Measurements from ENCODE around the gene TMEM39B. TPM values are rescaled to one million over a fixed set of nuclear protein-coding genes. Genes with fewer than 3 reads are reported as not detected.
"Not testable (repeated sequence)": the region's sequence is repeated elsewhere in the genome, so short reads cannot be mapped to it uniquely, and the experiment has no call there.

Gene TMEM39B
- total and polyA plus RNA-seq, 2 experiments from 2014 or later = 4.6 to 5.1 TPM

GRCh38 chr1:32060914-32061313 lies 11.8 kb upstream of the TMEM39B start:
- H3K9me3 ChIP-seq (ENCODE audit: low read depth) = no peaks in the 10 kb centered on the region
- H3K27me3 ChIP-seq = no peaks in the 10 kb centered on the region
- H3K4me3 ChIP-seq = no peak overlapping the region
- H3K27ac ChIP-seq = peak overlapping the region; percentile 69
- H3K36me3 ChIP-seq = peaks cover 32% of the 10 kb centered on the region
- no peak for DNase-seq (ENCODE audit: low read depth in 1 of 2, low spot score in 1 of 2)
- TF ChIP-seq, protein P1, sequence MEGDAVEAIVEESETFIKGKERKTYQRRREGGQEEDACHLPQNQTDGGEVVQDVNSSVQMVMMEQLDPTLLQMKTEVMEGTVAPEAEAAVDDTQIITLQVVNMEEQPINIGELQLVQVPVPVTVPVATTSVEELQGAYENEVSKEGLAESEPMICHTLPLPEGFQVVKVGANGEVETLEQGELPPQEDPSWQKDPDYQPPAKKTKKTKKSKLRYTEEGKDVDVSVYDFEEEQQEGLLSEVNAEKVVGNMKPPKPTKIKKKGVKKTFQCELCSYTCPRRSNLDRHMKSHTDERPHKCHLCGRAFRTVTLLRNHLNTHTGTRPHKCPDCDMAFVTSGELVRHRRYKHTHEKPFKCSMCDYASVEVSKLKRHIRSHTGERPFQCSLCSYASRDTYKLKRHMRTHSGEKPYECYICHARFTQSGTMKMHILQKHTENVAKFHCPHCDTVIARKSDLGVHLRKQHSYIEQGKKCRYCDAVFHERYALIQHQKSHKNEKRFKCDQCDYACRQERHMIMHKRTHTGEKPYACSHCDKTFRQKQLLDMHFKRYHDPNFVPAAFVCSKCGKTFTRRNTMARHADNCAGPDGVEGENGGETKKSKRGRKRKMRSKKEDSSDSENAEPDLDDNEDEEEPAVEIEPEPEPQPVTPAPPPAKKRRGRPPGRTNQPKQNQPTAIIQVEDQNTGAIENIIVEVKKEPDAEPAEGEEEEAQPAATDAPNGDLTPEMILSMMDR (IDR thresholded peaks at IDR 0.05; ENCODE audit: low read depth, low read length) = no peak
- peaks cover 12% of the 10 kb centered on the region for H3K4me1 ChIP-seq (ENCODE audit: low read depth)

GRCh38 chr1:32062867-32063230 lies 9.9 kb upstream of the TMEM39B start:
- Histone ChIP-seq H3K9me3 (ENCODE audit: low read depth) (no peaks in the 10 kb centered on the region), H3K4me3 (no peak overlapping the region), H3K27ac (peak overlapping the region; percentile 93), H3K27me3 (no peaks in the 10 kb centered on the region), H3K36me3 (peaks cover 21% of the 10 kb centered on the region), H3K4me1 (ENCODE audit: low read depth) (peaks cover 12% of the 10 kb centered on the region)
- no peak for DNase-seq (ENCODE audit: low read depth in 1 of 2, low spot score in 1 of 2)
- TF ChIP-seq, protein P1 (IDR thresholded peaks at IDR 0.05; ENCODE audit: low read depth, low read length) = no peak

- H3K4me3 ChIP-seq = no peak overlapping the region
- peaks cover 12% of the 10 kb centered on the region for H3K4me1 ChIP-seq (ENCODE audit: low read depth)
- no peaks in the 10 kb centered on the region for H3K27me3 ChIP-seq
- TF ChIP-seq, protein P1 (IDR thresholded peaks at IDR 0.05; ENCODE audit: low read depth, low read length) = peak; percentile 54
- peak overlapping the region; percentile 93 for H3K27ac ChIP-seq
- no peaks in the 10 kb centered on the region for H3K9me3 ChIP-seq (ENCODE audit: low read depth)
- peak; percentile 55 to 75 for DNase-seq (ENCODE audit: low read depth in 1 of 2, low spot score in 1 of 2)
- H3K36me3 ChIP-seq = peaks cover 21% of the 10 kb centered on the region
Observed at GRCh38 chr1:32063261-32063681, 9.5 kb upstream of the TMEM39B start.

- not testable (repeated sequence) for H3K4me3 ChIP-seq; H3K27ac ChIP-seq; H3K36me3 ChIP-seq; H3K27me3 ChIP-seq; DNase-seq (ENCODE audit: low read depth in 1 of 2, low spot score in 1 of 2); H3K9me3 ChIP-seq (ENCODE audit: low read depth)
- peaks cover 12% of the 10 kb centered on the region for H3K4me1 ChIP-seq (ENCODE audit: low read depth)
Observed at GRCh38 chr1:32065613-32066488, 6.9 kb upstream of the TMEM39B start.

DNA sequence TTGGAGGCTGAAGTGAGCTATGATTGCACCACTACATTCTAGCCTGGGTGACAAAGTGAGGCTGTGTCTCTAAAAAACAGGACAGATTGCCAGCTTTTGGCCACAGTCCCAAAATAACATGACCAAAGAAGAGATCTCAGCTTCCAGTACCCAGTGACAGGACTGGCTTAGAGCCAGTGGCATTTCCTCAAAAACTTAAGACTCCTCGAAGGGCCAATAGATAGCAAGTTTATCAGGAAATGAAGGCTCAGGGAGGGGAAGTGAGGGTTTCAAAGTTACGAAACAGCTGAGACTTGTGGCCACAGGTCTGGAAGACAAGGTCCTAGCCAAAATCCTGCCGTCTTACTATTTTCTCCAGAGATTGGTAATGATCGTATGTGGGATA lies 6.3 kb upstream of the TMEM39B start:
- peak in 1 of 2 donors; percentile 93 for DNase-seq (ENCODE audit: low read depth in 1 of 2, low spot score in 1 of 2)

More for the DNA sequence above, 6.3 kb upstream of the TMEM39B start:
- H3K36me3 ChIP-seq = peaks cover 4% of the 10 kb centered on the region
- H3K4me3 ChIP-seq = no peak overlapping the region
- no peaks in the 10 kb centered on the region for H3K27me3 ChIP-seq
- TF ChIP-seq, protein P1 (IDR thresholded peaks at IDR 0.05; ENCODE audit: low read depth, low read length) = no peak
- peak overlapping the region; percentile 71 for H3K27ac ChIP-seq
- no peaks in the 10 kb centered on the region for H3K9me3 ChIP-seq (ENCODE audit: low read depth)
- peaks cover 12% of the 10 kb centered on the region for H3K4me1 ChIP-seq (ENCODE audit: low read depth)

Data from cardiac muscle cell (in vitro differentiated cells and primary cell).